22Rv1 (cell line): ENCODE results near the gene ARHGEF28.

Source experiments
- H3K27ac ChIP-seq: fragments of 450-650 bp; 2 replicates; pipeline ENCODE4 v1.5.1; 2017
- CTCF ChIP-seq: fragments of 450-650 bp; IDR thresholded peaks from 2 replicates; pipeline ENCODE4 v1.5.1; 2017; ENCODE audit warnings: mild to moderate bottlenecking
- ZFX ChIP-seq: fragments of 450-650 bp; IDR thresholded peaks from 2 replicates; pipeline ENCODE4 v1.6.1; 2017; ENCODE audit warnings: antibody characterized with exemption, borderline replicate concordance

Gene ARHGEF28

GRCh38 chr5:73908395-73908794 lies 282.4 kb downstream of the ARHGEF28 start:
- H3K27ac ChIP-seq: no peak overlapping the region
- TF ChIP-seq ZFX: no peak

GRCh38 chr5:73908846-73909245 lies 282.9 kb downstream of the ARHGEF28 start:
- TF ChIP-seq ZFX (no peak), CTCF (no peak)
- H3K27ac ChIP-seq: no peak overlapping the region

- no peak for TF ChIP-seq CTCF
- TF ChIP-seq ZFX: no peak
- H3K27ac ChIP-seq: no peak overlapping the region
Observed at GRCh38 chr5:73909474-73909873, 283.5 kb downstream of the ARHGEF28 start.

GRCh38 chr5:73911761-73912393 lies 285.9 kb downstream of the ARHGEF28 start:
- no peak overlapping the region for H3K27ac ChIP-seq
- no peak for TF ChIP-seq ZFX
- no peak for TF ChIP-seq CTCF

GRCh38 chr5:73912821-73913271 lies 286.9 kb downstream of the ARHGEF28 start:
- no peak for TF ChIP-seq CTCF
- TF ChIP-seq ZFX: no peak
- H3K27ac ChIP-seq: no peak overlapping the region

- H3K27ac ChIP-seq: no peak overlapping the region
Observed at GRCh38 chr5:73913971-73914370, 288.0 kb downstream of the ARHGEF28 start.

GRCh38 chr5:73915345-73915744 lies 289.3 kb downstream of the ARHGEF28 start:
- TF ChIP-seq CTCF (no peak), ZFX (no peak)

More at GRCh38 chr5:73913971-73914370, 288.0 kb downstream of the ARHGEF28 start:
- TF ChIP-seq CTCF: no peak
- no peak for TF ChIP-seq ZFX

GRCh38 chr5:73917433-73917832 lies 291.4 kb downstream of the ARHGEF28 start:
- TF ChIP-seq CTCF (no peak), ZFX (no peak)
- no peak overlapping the region for H3K27ac ChIP-seq

More at GRCh38 chr5:73915345-73915744, 289.3 kb downstream of the ARHGEF28 start:
- no peak overlapping the region for H3K27ac ChIP-seq
